GM19043 (cell line): Measurements from ENCODE around the gene P4HA2.

Source experiments
- ATAC-seq: cut with Tn5 transposase; IDR thresholded peaks from one replicate; pipeline ENCODE4 v1.9.1; 2021; ENCODE audit warnings: low read depth; ENCODE audit not compliant: unreplicated experiment

P4HA2 gene

DNA sequence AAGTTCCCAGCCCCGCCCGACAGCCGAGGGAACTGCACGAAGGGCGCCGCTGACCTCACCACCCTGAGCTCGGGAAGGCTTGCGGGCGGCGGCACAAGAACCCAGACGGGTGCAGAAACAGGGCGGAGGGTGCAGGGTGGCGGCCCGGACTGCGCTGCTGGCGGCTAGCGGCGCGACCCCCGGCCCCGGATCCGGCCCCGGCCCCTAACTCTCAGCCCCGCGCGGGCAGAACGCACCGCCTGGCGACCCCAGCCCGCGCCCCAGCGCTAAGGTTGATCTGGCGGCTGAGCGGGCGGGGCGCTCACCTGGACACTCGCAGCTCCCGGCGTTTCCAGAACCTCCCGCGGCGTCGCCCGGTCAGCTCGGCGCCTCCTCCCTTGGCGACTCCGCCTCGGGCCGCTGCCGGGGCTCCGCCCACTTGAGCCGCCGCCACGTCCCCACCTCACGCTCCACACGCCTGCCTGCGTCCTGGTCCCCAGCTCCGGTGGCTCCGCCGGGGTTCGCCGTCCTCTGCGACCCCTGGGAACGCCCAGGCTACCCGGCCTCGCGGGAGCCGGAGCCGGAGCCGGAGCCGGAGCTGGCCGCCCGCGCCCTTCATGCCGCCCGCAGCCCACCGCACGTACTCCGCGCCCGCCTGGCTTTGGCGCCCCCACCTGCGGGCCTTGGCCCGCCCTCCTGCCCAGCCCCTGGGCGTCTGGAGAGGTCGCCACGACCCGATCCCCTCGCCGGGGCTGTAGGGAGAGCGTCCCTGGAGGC is at the start of gene P4HA2:
Gene P4HA2, minus strand, starts transcription at position 369 of the 756 bp plus-strand sequence. CDS start 9,227 bp downstream, outside the sequence.
- peak; percentile 88 for ATAC-seq

DNA sequence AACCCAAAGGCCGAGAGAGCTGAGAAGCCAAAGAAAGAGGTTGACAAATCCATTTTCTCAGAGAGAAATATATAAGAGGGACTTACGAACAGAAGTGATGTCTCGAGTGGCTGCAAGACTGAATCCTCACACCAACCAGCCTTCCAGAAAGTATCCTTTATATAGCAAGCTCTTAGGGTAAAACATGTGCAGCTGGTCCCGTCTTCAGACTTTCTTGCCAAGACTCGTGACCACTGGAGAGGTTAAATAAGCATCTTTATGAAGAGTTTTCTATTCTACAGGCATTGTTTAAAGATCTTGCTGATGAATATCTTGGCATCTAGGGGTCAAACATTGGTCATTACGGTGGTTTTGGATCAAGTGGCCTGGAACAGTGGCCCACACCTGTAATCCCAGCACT is 49.6 kb upstream of the P4HA2 start:
- ATAC-seq, result no peak

DNA sequence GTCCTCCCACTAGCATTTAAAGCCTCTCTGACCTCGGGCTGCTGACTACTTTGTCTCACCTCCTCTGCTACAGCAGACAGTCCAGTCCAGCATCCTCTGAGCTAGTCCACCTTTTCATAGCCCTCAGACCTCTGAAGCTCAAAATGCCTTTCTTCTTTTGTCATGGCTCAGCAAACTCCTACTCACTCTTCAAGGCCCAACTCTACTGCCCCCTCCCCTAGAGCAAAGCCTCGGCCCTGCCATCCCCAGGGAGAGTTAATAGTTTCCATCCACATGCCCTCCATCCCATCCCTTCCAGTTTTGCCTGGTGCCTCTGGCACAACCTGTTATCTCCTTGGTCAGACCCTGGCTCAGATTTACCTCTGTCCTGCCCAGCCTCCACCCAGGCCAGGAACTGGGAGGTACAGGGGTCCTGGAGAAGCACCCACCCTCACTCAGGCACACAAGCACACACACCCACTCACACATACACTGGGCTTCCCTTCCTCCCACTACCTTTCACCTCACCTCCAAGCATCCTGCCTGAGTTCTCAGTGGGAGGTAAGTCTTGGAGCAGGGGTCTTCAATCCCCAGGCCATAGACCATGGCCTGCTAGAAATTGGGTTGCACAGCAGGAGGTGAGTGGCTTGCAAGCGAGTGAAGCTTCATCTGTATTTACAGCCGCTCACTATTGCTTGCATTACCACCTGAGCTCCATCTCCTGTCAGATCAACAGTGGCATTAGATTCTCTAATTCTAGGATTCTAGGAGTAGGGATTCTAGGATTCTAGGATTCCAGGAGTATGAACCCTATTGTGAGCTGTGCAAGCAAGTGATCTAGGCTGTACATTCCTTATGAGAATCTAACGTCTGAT is 47.9 kb upstream of the P4HA2 start:
- no peak for ATAC-seq

DNA sequence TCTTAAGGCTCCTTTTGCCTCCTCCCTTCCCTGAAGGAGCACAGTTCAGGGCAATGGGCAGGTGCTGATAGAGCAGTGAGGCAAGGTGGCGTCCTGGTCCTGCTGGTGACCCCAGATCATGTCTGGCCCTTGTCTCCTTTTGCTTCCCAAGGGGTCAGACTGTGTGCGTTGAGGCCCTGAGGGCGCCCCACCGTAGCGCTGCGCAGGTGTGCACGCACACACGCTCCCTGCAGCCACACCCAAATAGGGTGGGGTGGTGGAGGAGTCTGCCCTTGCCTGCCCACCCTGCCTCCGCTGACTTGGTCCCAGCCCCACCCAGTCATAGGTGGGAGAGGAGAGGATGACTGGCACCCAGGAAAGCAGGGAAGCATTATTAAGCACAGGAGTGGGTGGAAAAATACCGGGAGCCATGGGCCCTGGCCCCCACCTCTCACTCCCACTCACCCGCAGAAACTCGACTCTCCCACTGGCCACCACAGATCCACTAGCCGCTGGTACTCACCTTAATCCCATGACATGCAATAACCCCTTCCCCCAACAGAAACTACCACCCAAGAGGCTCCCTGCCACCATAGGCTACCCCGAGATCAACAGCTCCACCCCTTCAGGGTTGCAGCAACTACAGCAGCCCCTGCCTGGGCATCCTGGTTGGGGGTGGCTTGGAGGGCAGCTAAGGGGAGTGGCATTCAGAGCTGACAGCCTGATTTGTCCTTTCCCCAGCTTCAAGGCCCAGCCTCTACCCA is 46.6 kb upstream of the P4HA2 start:
- no peak for ATAC-seq

DNA sequence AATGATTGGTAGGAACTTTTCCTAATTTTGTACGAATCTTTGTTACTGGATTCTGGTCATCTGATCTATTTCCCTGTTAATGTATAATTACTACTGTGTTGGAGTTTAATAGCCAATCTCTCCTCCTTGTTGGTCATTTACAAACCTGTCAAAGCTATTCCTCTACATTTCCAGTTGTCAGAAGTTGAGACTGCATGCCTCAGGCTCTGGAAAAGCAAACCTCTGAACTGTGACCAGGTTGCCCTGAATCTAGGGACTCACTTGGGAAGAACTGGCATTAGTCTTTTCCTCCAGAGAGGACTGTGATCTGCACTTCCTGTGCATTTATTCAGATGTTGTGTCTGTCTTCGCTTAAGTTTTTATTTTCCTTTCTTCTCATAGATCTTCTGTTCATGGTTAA is 46.0 kb upstream of the P4HA2 start:
- no peak for ATAC-seq

DNA sequence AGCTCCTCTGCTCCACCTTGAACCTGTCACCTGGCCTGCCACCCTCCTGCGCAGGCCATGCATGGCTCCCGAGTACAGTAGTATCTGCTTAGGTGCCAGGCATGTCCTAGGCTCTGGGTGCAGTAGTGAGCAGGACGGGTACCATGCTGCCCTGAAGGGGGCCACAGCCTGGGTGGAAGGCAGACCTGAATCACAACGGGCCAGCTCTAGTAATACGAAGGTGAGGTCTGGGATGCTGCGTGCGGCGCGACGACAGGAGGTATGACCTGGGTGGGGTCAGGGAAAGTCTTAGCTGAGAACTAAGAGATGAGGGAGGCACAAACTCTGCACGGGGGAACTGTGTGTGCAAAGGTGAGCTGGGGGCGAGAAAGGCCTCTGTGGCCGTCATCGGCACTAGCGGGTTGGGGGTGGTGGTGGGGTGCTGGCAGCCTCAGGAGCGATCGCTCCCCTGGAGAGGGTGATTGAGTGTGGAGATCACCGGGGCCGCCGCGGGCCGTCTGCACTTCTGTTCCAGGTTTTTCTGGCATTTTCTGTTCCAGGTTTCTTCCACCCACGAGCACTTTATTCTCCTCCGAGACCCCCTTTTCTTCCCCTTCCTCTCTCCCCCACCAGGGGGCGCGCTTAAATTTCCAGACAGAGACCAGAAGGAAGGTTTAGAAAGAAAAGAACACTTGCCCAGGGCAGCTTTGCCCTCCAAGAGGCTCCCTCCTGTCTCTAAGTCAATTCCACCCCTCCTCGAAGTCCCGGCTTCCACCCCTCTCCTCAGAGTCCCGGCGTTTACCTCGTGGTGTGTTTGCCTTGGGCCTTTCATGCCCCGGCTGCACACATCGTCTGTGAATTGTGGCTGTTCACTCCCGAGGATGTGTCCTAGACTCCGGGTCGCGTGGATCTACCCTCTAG is 44.9 kb upstream of the P4HA2 start:
- no peak for ATAC-seq

DNA sequence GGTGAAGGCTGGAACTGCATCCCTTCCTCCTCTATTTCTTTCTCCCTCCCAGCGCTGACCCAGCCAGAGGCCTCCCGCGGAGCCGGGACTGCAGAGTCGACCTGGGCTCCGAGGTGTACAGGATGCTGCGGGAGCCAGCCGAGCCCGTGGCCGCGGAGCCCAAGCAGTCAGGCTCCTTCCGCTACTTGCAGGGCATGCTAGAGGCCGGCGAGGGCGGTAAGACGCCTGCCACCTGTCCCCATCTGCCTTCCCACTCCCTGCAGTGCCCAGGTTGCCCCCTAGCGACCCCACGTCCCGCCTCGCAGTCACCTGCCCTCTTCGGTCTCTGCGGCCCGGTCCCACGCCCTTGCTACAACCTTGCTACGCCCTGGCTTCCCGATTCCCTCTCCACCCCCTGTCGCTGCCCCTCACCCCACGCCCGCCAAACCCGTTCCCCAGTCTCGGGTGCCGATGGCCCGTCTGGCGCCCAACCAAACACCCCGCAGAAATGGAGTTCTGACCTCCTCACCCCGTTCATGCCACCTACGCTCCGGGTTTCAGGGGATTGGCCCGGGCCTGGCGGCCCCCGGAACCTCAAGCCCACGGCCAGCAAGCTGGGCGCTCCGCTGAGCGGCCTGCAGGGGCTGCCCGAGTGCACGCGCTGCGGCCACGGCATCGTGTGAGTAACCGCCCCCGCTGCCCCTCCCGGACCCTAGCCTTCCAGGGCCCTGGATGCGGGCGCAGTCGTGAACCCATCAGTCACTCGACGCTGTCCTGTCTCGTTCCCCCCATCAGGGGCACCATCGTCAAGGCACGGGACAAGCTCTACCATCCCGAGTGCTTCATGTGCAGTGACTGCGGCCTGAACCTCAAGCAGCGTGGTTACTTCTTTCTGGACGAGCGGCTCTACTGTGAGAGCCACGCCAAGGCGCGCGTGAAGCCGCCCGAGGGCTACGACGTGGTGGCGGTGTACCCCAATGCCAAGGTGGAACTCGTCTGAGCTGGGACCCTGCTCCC is 43.9 kb upstream of the P4HA2 start:
- ATAC-seq, result no peak

DNA sequence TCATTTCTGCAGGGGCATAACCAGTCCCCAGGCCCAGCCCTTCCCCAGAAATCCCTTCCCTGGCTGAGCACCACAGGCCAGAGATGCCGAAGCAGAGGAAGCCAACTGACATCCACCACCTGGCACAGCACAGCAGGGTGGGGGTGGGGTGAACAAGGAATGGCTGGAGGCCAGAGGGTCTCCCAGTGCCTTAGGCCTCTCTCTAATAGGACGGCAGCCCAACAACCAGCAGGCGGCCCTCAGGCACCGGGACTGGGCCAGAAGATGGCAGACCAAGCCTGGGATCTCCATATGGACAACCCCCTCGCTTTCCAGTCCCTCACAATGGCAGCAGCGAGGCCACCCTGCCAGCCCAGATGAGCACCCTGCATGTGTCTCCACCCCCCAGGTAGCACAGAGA is 43.1 kb upstream of the P4HA2 start:
- ATAC-seq, result no peak

DNA sequence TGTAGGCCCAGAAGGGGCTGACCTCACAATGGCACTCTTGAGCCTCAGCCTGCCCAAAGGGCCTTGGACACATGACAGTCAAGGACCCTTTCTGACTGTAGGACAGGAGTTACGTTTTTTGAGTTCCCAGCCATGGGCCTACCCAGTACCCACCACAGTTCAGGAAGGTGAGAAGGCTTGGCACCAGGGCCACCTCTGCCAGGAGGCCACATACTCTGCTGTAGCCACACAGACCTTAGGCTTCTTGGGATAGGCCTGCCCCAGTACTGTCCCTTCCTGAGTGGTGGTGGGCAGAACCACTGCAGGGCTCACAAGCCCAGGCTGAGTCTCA is 42.6 kb upstream of the P4HA2 start:
- no peak for ATAC-seq

DNA sequence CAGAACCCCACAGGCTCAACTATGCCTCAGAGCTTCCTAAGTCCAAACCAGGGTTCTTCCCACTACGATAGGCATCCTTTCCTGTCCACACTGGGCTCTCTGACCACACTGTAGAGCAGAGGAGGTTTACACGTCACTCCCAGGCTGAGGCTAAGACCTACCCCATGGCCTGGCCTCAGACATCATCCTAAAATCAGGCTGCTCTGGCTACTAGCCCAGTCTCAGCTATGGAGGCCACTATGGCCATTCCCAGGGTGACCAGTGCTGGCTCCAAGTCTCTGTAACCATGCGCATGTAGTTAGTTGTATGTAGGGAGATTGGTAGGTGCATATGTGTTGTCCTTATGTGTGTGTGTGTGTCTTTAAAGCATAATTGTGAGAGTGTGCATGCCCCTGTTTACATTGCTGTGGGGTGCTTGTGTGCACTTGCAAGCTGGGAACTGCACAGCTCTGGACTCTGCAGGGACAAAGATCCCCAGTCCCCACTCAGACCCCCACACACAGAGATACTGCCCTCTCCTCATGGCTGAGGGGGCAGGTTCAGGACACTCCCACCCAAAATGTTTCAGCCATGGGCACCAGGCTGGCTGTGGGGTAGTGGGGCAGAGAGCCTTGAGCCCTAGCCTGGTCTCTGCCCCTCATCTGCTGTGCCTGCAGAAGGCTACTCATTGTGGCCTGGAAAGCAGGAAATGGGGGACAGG is 42.1 kb upstream of the P4HA2 start:
- ATAC-seq, result no peak

DNA sequence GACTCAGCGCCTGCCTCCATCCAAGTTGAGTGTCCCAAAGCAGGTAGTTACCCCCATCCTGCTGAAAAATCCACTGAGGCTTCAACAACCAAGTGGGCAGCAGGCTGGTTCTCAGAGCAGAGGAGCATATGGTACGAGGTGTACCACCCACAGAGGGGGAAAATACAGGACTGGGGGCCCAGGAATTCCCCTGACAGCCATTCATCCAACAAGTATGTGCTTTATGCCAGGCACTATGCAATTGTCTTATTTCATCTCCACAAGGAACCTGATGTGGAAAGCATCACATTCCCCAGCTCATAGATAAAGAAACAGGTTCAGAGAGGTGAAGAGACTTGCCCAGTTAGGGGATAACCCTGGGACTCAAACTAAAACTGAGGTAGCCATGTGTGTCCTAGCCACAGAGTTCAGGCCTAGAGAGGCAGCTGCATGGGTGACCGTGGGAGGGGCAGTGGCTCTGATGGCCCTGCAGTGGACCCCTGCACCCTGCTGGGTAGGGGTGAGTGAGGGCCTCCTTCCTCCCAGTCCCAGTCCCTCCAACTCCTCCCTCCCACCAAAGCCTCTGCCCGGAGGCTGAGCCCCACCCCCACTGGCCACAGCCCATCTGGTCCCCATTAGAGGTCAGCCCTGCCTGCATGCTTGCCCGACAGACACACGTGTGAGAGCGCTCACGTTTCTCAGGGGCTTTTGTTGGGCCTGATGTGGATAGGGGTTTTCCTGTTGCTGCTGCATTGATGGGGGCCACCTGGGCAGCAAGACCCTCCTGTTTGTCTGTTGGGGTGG is 41.3 kb upstream of the P4HA2 start:
- ATAC-seq, result peak; percentile 70

DNA sequence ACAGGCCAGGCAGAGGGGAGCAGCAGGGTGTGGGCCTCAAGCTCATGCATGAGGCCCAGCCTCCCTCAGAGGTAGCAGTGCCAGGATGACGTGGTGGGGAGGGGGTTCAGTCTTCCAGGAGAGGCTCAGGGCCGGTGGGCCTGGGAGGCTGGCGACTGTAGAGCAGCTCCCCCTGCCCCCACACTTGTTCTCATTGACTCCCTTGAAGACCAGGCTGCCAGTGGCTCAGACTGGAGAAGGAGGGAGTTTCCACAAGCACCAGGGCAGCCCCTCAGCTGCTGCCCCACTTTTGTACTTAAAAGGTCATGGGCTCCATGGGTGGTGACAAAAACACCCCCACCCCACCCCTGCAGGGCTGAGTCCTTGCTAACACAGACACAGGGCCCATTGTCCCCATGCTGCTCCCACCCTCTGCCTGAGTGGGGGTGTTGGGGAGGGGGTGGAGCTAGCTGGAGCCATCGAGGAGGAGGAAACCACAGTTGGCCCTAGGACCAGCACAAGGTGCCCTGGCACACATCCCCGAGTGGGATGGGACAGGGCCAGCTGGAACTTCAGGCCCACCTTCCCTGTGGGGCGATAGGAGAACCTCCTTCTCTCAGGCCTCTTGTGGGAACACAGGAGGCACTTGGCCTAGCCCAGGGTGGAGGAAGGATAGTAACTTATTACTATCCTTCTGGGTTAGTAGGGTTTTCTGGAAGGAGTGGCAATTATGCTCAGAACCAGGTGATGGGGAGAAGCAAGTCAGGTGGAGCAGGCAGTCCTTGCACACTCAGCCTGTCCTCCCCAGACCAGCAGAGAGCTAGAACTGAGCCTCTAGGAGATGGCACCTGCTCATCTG is 40.5 kb upstream of the P4HA2 start:
- ATAC-seq, result peak; percentile 4

DNA sequence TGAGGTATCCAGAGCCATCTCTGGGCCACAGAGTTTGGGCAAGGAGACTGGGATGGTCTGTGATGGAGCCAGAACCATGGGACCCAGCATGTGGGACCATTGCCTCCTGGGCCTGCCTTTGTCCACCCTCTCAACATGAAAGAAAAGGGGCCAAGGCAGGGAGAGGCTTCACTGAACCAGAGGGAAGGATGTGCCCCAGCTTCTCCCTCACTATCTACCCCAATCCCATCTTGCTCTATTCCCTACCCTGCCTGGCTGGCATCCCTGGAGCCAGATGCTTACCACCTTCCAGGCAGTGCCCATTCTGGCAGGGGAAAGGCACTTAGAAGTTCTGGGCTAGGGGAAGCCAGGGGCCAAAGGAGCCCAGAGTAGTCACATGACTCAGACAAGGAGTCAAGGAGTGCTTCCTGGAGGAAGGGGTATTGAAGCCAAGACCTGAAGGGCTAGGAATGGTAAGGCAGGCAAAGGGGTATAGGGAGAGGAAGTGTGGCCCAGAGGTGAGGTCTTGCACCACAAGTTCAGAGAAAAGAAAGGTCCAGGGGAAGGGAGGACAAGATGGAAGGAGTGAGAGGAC is 39.6 kb upstream of the P4HA2 start:
- no peak for ATAC-seq

DNA sequence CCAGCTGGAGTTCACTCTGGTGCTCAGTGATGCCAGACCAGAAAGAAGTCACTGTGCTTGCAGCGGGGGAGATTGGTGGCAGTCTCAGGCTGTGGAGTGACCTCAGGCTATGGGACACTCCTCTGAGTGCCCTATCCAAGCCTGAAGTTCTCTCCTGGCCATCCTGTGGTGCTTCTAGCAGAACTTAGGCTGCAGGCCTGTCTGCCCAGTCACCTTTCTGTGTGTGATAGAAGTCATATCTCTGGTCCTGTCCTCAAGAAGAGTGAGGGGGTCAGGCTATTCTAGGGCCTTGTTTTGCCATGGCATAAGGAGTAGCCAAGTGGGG is 39.1 kb upstream of the P4HA2 start:
- ATAC-seq, result no peak

DNA sequence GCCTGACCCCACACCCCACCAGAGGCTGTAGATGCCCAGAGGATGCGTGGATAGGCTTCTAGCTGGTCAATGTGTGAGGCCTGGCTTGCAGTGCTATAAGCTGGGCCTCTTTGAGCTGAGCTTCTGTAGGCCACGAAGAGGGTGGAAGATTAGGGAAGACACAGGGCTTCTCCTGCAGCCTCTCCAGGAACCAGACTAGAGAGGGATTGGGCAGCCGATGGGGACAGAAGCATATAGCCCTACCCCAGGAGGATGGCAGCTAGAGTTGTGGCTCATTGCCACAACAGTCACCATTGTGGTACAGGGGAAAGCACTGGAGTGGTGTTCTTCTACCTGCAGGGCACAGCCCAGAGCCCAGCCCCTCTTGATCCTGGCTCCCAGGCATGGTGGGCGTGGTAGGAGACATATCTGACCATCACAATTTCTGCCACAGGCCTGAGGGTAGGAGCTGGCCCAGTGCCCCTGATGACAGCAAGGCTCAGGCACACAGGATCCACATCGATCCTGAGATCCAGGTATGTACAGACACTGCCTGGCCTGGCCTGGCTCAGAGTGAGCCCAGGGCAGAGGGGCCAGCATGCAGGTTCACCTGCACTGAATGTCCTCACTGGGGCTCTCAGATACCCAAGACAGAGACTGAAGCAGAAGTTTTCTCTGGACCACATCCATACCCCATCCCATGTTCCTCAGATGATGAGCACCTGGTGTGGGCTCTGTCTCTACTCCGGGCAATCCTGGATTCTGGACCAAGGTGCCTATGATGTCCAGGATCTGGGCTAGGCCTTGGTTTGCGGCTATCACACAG is 38.6 kb upstream of the P4HA2 start:
- ATAC-seq, result no peak
